Measurements from ENCODE around the gene IFT43. TPM values are rescaled to one million over a fixed set of nuclear protein-coding genes. Genes with fewer than 3 reads are reported as not detected.

The IFT43 gene
- total RNA-seq, 1 donor from 2014 or later, result 36.9 TPM

DNA sequence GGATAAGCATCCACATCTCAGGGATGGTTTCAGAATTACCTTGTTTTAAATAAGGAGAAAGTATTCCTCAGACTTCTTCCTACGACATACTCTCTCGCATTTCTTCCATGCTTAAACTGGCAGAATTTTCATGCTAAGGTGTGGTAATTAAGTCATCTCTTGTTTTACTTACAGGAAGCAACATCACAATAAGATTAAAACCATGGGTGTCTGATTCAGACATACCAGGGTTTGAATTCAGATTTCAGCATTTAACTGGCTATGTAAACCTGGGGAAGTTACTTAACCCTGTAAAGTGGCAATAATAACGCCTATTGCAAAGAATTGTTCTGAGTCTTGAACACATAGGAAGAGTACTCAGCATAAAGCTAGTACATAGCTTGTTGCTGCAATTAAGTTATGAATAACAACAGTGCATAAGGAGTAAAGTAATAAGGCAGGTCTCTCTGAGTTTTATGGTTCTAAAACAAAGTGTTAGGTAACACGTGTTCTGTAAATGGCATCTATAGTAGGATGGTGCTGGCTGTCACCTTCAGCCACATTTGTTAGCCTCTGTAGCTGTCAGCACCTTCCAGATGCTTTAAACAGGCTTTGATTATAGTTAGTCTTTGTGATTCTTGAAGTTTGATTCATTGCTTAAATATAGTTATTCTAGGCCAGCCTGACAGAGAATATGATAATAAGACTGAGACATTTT is 38.8 kb downstream of the IFT43 start:
- Mint-ChIP-seq H3K4me1 (ENCODE audit: unreplicated experiment) (peaks cover 7% of the 10 kb centered on the region), H3K27ac (no peak overlapping the region), H3K4me3 (no peak overlapping the region), H3K9me3 (peaks cover 10% of the 10 kb centered on the region), H3K36me3 (peaks cover 65% of the 10 kb centered on the region), H3K27me3 (no peaks in the 10 kb centered on the region)
- TF ChIP-seq, protein P1, sequence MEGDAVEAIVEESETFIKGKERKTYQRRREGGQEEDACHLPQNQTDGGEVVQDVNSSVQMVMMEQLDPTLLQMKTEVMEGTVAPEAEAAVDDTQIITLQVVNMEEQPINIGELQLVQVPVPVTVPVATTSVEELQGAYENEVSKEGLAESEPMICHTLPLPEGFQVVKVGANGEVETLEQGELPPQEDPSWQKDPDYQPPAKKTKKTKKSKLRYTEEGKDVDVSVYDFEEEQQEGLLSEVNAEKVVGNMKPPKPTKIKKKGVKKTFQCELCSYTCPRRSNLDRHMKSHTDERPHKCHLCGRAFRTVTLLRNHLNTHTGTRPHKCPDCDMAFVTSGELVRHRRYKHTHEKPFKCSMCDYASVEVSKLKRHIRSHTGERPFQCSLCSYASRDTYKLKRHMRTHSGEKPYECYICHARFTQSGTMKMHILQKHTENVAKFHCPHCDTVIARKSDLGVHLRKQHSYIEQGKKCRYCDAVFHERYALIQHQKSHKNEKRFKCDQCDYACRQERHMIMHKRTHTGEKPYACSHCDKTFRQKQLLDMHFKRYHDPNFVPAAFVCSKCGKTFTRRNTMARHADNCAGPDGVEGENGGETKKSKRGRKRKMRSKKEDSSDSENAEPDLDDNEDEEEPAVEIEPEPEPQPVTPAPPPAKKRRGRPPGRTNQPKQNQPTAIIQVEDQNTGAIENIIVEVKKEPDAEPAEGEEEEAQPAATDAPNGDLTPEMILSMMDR (conservative IDR thresholded peaks at IDR 0.05), result no peak
- DNase-seq (ENCODE audit: extremely low spot score, unreplicated experiment), result no peak

DNA sequence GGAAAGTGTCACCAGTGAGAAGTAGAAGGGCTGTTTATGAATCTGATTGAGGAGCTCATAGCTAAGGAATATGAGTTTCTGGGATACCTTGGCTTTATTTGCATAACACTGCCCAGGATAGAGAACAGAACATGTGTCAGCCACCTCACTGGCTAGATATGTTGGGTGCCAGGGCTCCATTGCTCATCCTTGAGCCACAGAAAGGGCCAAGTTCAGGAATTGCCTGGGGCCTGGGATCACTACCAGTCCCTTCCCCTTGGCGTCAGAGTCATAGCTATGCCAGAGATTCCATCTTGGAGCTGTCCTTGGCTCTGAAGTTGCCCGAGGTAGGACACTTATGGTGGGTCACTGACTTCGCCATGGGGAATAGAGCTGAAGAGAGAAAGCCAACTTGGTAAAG is 49.0 kb downstream of the IFT43 start:
- H3K9me3 Mint-ChIP-seq, result no peaks in the 10 kb centered on the region
- H3K27ac Mint-ChIP-seq, result no peak overlapping the region
- H3K4me3 Mint-ChIP-seq, result no peak overlapping the region
- no peak for DNase-seq (ENCODE audit: extremely low spot score, unreplicated experiment)
- peaks cover 12% of the 10 kb centered on the region for H3K36me3 Mint-ChIP-seq
- H3K27me3 Mint-ChIP-seq, result no peaks in the 10 kb centered on the region
- H3K4me1 Mint-ChIP-seq (ENCODE audit: unreplicated experiment), result no peaks in the 10 kb centered on the region
- TF ChIP-seq, protein P1 (conservative IDR thresholded peaks at IDR 0.05), result no peak

DNA sequence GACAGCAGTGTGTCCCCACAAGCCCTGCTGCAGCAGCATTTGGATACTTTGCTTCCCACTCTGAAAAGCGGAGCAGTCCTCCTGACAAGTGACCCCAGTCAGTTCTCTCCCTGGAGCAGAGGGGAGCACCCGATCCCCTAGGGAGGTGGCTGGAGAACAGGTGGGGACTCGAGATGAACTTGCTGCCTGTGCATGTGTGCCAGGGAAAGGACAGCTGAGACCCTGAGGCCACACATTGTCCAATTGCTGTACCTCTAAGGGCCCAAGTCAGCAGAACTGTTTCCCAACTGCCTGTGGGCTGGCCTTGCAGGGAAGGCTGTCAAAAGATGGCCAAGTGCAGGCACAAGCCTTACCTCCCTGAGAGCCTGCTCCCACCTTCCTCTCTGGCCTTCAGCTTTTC is 55.1 kb downstream of the IFT43 start:
- H3K27ac Mint-ChIP-seq, result no peak overlapping the region
- H3K4me3 Mint-ChIP-seq, result no peak overlapping the region
- H3K4me1 Mint-ChIP-seq (ENCODE audit: unreplicated experiment), result peaks cover under 1% of the 10 kb centered on the region
- H3K9me3 Mint-ChIP-seq, result no peaks in the 10 kb centered on the region
- H3K36me3 Mint-ChIP-seq, result peaks cover 8% of the 10 kb centered on the region
- no peak for DNase-seq (ENCODE audit: extremely low spot score, unreplicated experiment)
- H3K27me3 Mint-ChIP-seq, result no peaks in the 10 kb centered on the region
- TF ChIP-seq, protein P1 (conservative IDR thresholded peaks at IDR 0.05), result no peak

DNA sequence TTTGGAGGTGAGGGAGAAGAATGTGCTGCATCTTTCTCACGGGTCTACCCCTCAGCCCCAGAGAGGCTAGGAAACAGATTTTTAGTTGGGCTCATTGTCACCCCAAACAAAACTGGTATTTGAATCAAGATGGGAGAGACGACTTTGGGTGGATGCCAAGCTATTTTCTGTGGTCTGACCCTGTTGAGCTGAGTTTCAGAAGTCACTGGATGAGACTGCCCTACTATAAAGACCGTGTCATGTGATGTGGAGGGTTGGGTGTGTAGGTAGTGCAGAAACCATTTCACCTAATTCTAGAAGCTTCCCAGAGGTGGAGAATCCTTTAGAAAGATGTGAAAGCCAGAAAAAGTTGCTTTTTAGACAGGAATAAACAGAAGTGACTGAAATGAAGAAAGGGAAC is 60.2 kb downstream of the IFT43 start:
- peaks cover 3% of the 10 kb centered on the region for H3K36me3 Mint-ChIP-seq
- no peaks in the 10 kb centered on the region for H3K27me3 Mint-ChIP-seq
- H3K4me3 Mint-ChIP-seq, result peak overlapping the region; percentile 13
- no peak overlapping the region for H3K27ac Mint-ChIP-seq
- no peaks in the 10 kb centered on the region for H3K9me3 Mint-ChIP-seq
- no peak for DNase-seq (ENCODE audit: extremely low spot score, unreplicated experiment)
- H3K4me1 Mint-ChIP-seq (ENCODE audit: unreplicated experiment), result peaks cover 20% of the 10 kb centered on the region
- TF ChIP-seq, protein P1 (conservative IDR thresholded peaks at IDR 0.05), result no peak

DNA sequence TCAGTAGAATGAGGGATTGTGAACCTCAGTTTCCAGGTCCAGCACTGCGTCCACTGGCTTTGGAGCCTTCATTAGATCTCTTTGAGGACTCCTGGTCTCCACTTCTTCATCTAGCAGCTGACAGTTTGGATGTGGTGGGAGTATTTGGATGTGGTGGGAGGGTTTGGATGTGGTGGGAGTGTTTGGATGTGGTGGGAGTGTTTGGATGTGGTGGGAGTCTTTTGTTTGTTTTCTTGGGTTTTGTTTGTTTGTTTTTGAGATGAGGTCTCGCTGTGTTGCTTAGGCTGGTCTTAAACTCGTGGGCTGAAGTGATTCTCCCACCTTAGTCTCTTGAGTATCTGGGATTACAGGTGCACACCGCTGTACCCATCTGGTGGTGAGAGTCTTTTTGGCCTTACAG is 64.7 kb downstream of the IFT43 start:
- peaks cover 20% of the 10 kb centered on the region for H3K4me1 Mint-ChIP-seq (ENCODE audit: unreplicated experiment)
- H3K27me3 Mint-ChIP-seq, result no peaks in the 10 kb centered on the region
- no peak overlapping the region for H3K27ac Mint-ChIP-seq
- H3K36me3 Mint-ChIP-seq, result no peaks in the 10 kb centered on the region
- H3K4me3 Mint-ChIP-seq, result no peak overlapping the region
- TF ChIP-seq, protein P1 (conservative IDR thresholded peaks at IDR 0.05), result no peak
- no peaks in the 10 kb centered on the region for H3K9me3 Mint-ChIP-seq
- DNase-seq (ENCODE audit: extremely low spot score, unreplicated experiment), result no peak

Measured in type B pancreatic cell (in vitro differentiated cells).